IgD-negative memory B cell (primary cell): Measurements from ENCODE around the gene SEPTIN11. TPM values are rescaled to one million over a fixed set of nuclear protein-coding genes. Genes with fewer than 3 reads are reported as not detected.

Source experiments
- H3K27ac Mint-ChIP-seq, 3 donors: one replicate each; pipeline ENCODE4 v1.8.0; 2020 to 2022; ENCODE audit warnings: mild to moderate bottlenecking in 3 of 3, mixed read lengths in 3 of 3, moderate library complexity in 1 of 3
- H3K27me3 Mint-ChIP-seq: one replicate; pipeline ENCODE4 v1.8.0; 2021; ENCODE audit warnings: mixed read lengths
- H3K36me3 Mint-ChIP-seq: one replicate; pipeline ENCODE4 v1.8.0; 2020; ENCODE audit warnings: mild to moderate bottlenecking, mixed read lengths
- H3K4me1 Mint-ChIP-seq, 3 donors: one replicate each; pipeline ENCODE4 v1.8.0; 2020 to 2022; ENCODE audit warnings: mixed read lengths in 3 of 3, mild to moderate bottlenecking in 1 of 3
- H3K4me3 Mint-ChIP-seq, 4 donors: one replicate each; pipeline ENCODE4 v1.8.0; 2020 to 2022; ENCODE audit warnings: mild to moderate bottlenecking in 4 of 4, mixed read lengths in 4 of 4, moderate library complexity in 3 of 4
- H3K9me3 Mint-ChIP-seq, 3 donors: one replicate each; pipeline ENCODE4 v1.8.0; 2020 to 2021; ENCODE audit warnings: mixed read lengths in 3 of 3, mild to moderate bottlenecking in 1 of 3
- polyA plus RNA-seq: library from polyadenylated mRNA; unstranded; fragments of 300-500 nt; fragmentation: Illumina TruSeq; gene quantifications from one replicate; pipeline ENCODE4 v1.2.3, GENCODE V29; 2021

The SEPTIN11 gene
- polyA plus RNA-seq, 1 donor from 2014 or later = 15.8 TPM

GRCh38 chr4:76982638-76983584 lies 33.4 kb downstream of the SEPTIN11 start:
- Mint-ChIP-seq H3K36me3 (peaks cover 6% of the 10 kb centered on the region), H3K4me3 (peak overlapping the region in 1 of 4 donors; percentile 31), H3K9me3 (no peaks in the 10 kb centered on the region), H3K4me1 (peaks cover 10 to 15% (median 11%) of the 10 kb centered on the region in 3 donors), H3K27me3 (no peaks in the 10 kb centered on the region), H3K27ac (no peak overlapping the region)

GRCh38 chr4:76984127-76984526 lies 34.6 kb downstream of the SEPTIN11 start:
- no peak overlapping the region for H3K27ac Mint-ChIP-seq
- peaks cover 3% of the 10 kb centered on the region for H3K36me3 Mint-ChIP-seq
- no peak overlapping the region for H3K4me3 Mint-ChIP-seq
- H3K9me3 Mint-ChIP-seq = no peaks in the 10 kb centered on the region
- H3K27me3 Mint-ChIP-seq = no peaks in the 10 kb centered on the region
- peaks cover 10 to 15% (median 11%) of the 10 kb centered on the region in 3 donors for H3K4me1 Mint-ChIP-seq

GRCh38 chr4:76984788-76985211 lies 35.2 kb downstream of the SEPTIN11 start:
- Mint-ChIP-seq H3K27me3 (no peaks in the 10 kb centered on the region), H3K4me1 (peaks cover 10 to 15% (median 11%) of the 10 kb centered on the region in 3 donors), H3K9me3 (peaks cover 0 to 2% (median 1%) of the 10 kb centered on the region in 3 donors), H3K27ac (no peak overlapping the region), H3K36me3 (peaks cover 3% of the 10 kb centered on the region), H3K4me3 (no peak overlapping the region)

- Mint-ChIP-seq H3K4me1 (peaks cover 8 to 12% (median 11%) of the 10 kb centered on the region in 3 donors), H3K36me3 (peaks cover 7% of the 10 kb centered on the region), H3K4me3 (no peak overlapping the region)
Measured at GRCh38 chr4:76987153-76987591, 37.6 kb downstream of the SEPTIN11 start.

GRCh38 chr4:76987685-76988084 lies 38.1 kb downstream of the SEPTIN11 start:
- Mint-ChIP-seq H3K4me3 (no peak overlapping the region), H3K27ac (no peak overlapping the region), H3K9me3 (peaks cover 0 to 8% (median 6%) of the 10 kb centered on the region in 3 donors), H3K4me1 (peaks cover 5 to 10% (median 9%) of the 10 kb centered on the region in 3 donors), H3K36me3 (peaks cover 5% of the 10 kb centered on the region), H3K27me3 (no peaks in the 10 kb centered on the region)

More at GRCh38 chr4:76987153-76987591, 37.6 kb downstream of the SEPTIN11 start:
- no peaks in the 10 kb centered on the region for H3K27me3 Mint-ChIP-seq
- no peak overlapping the region for H3K27ac Mint-ChIP-seq
- H3K9me3 Mint-ChIP-seq = peaks cover 0 to 8% (median 6%) of the 10 kb centered on the region in 3 donors

- Mint-ChIP-seq H3K36me3 (peaks cover 7% of the 10 kb centered on the region), H3K9me3 (peaks cover 0 to 8% (median 6%) of the 10 kb centered on the region in 3 donors), H3K4me3 (no peak overlapping the region), H3K27me3 (no peaks in the 10 kb centered on the region), H3K4me1 (peaks cover 13 to 18% (median 16%) of the 10 kb centered on the region in 3 donors), H3K27ac (no peak overlapping the region)
Measured at GRCh38 chr4:76989391-76990061, 40.0 kb downstream of the SEPTIN11 start.

- no peak overlapping the region for H3K27ac Mint-ChIP-seq
- H3K4me1 Mint-ChIP-seq = peaks cover 13 to 18% (median 14%) of the 10 kb centered on the region in 3 donors
- no peaks in the 10 kb centered on the region for H3K27me3 Mint-ChIP-seq
- H3K9me3 Mint-ChIP-seq = peaks cover 0 to 8% (median 6%) of the 10 kb centered on the region in 3 donors
- peaks cover 7% of the 10 kb centered on the region for H3K36me3 Mint-ChIP-seq
- peak overlapping the region in 1 of 4 donors; percentile 41 for H3K4me3 Mint-ChIP-seq
Measured at GRCh38 chr4:76990288-76991080, 40.9 kb downstream of the SEPTIN11 start.

- Mint-ChIP-seq H3K27me3 (no peaks in the 10 kb centered on the region), H3K9me3 (peaks cover 0 to 8% (median 6%) of the 10 kb centered on the region in 3 donors), H3K4me3 (peak overlapping the region in 1 of 4 donors; percentile 4), H3K36me3 (peaks cover 7% of the 10 kb centered on the region), H3K27ac (no peak overlapping the region), H3K4me1 (peaks cover 13 to 18% (median 16%) of the 10 kb centered on the region in 3 donors)
Measured at GRCh38 chr4:76991161-76991660, 41.7 kb downstream of the SEPTIN11 start.

GRCh38 chr4:76993787-76994641 lies 44.5 kb downstream of the SEPTIN11 start:
- Mint-ChIP-seq H3K4me3 (peak overlapping the region in 2 of 4 donors; percentile 17 to 70), H3K27me3 (no peaks in the 10 kb centered on the region), H3K36me3 (peaks cover 17% of the 10 kb centered on the region), H3K27ac (peak overlapping the region in 1 of 3 donors; percentile 20), H3K4me1 (peaks cover 13 to 14% (median 13%) of the 10 kb centered on the region in 3 donors), H3K9me3 (peaks cover 0 to 8% (median 6%) of the 10 kb centered on the region in 3 donors)

- H3K9me3 Mint-ChIP-seq = no peaks in the 10 kb centered on the region
- H3K36me3 Mint-ChIP-seq = peaks cover 14% of the 10 kb centered on the region
- no peaks in the 10 kb centered on the region for H3K27me3 Mint-ChIP-seq
- no peak overlapping the region for H3K27ac Mint-ChIP-seq
- no peak overlapping the region for H3K4me3 Mint-ChIP-seq
- H3K4me1 Mint-ChIP-seq = peaks cover 13 to 14% (median 13%) of the 10 kb centered on the region in 3 donors
Measured at GRCh38 chr4:76995776-76996175, 46.2 kb downstream of the SEPTIN11 start.

- no peaks in the 10 kb centered on the region for H3K9me3 Mint-ChIP-seq
- H3K36me3 Mint-ChIP-seq = peaks cover 12% of the 10 kb centered on the region
- no peak overlapping the region for H3K4me3 Mint-ChIP-seq
- H3K27me3 Mint-ChIP-seq = no peaks in the 10 kb centered on the region
- H3K4me1 Mint-ChIP-seq = peaks cover 13 to 14% (median 13%) of the 10 kb centered on the region in 3 donors
- no peak overlapping the region for H3K27ac Mint-ChIP-seq
Measured at GRCh38 chr4:76996445-76996844, 46.9 kb downstream of the SEPTIN11 start.

- Mint-ChIP-seq H3K9me3 (no peaks in the 10 kb centered on the region), H3K36me3 (peaks cover 12% of the 10 kb centered on the region), H3K4me1 (peaks cover 13 to 14% (median 13%) of the 10 kb centered on the region in 3 donors), H3K27me3 (no peaks in the 10 kb centered on the region), H3K27ac (no peak overlapping the region), H3K4me3 (no peak overlapping the region)
Measured at GRCh38 chr4:76997077-76997476, 47.5 kb downstream of the SEPTIN11 start.

GRCh38 chr4:76997532-76997931 lies 48.0 kb downstream of the SEPTIN11 start:
- H3K27ac Mint-ChIP-seq = no peak overlapping the region
- peaks cover 12 to 14% (median 13%) of the 10 kb centered on the region in 3 donors for H3K4me1 Mint-ChIP-seq
- H3K9me3 Mint-ChIP-seq = no peaks in the 10 kb centered on the region
- no peaks in the 10 kb centered on the region for H3K27me3 Mint-ChIP-seq
- peaks cover 12% of the 10 kb centered on the region for H3K36me3 Mint-ChIP-seq
- no peak overlapping the region for H3K4me3 Mint-ChIP-seq
